ENCODE data around the gene TUBG1.
"Not testable (repeated sequence)": the region's sequence is repeated elsewhere in the genome, so short reads cannot be mapped to it uniquely, and the experiment has no call there.

TUBG1 gene

GRCh38 chr17:42596386-42596785, 13.1 kb upstream of the TUBG1 start:
- no peak overlapping the region for H3K27ac Mint-ChIP-seq

GRCh38 chr17:42598905-42599304, 10.6 kb upstream of the TUBG1 start:
- Mint-ChIP-seq H3K27me3 (ENCODE audit: low read depth) (no peaks in the 10 kb centered on the region), H3K36me3 (ENCODE audit: low read depth) (peaks cover 15% of the 10 kb centered on the region), H3K27ac (no peak overlapping the region), H3K4me1 (ENCODE audit: low read depth) (peaks cover 10% of the 10 kb centered on the region), H3K4me3 (no peak overlapping the region), H3K9me3 (no peaks in the 10 kb centered on the region)

More at GRCh38 chr17:42596386-42596785, 13.1 kb upstream of the TUBG1 start:
- Mint-ChIP-seq H3K9me3 (no peaks in the 10 kb centered on the region), H3K4me1 (ENCODE audit: low read depth) (peaks cover 7% of the 10 kb centered on the region), H3K27me3 (ENCODE audit: low read depth) (no peaks in the 10 kb centered on the region), H3K4me3 (no peak overlapping the region), H3K36me3 (ENCODE audit: low read depth) (peaks cover 15% of the 10 kb centered on the region)

DNA sequence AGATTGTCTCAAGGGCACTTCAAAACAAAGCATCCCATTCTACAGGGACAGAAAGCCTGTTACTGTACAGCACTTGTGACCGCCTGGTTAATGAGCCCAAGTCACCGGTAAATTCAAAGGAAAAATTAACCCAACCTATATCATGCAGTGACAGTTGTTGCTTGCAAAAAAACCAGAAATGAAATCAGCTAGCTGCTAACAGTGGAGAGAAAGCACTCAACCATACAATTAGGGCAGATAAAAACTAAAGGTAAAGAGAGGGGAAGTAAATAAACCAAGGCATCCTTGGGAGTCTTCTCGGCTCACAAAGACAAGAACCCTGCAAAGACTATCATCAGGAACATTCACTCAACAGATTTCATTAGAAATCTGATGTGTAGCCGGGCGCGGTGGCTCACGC, 6.2 kb upstream of the TUBG1 start:
- H3K4me1 Mint-ChIP-seq (ENCODE audit: low read depth), result peaks cover 35% of the 10 kb centered on the region
- H3K27me3 Mint-ChIP-seq (ENCODE audit: low read depth), result no peaks in the 10 kb centered on the region
- no peaks in the 10 kb centered on the region for H3K9me3 Mint-ChIP-seq
- no peak overlapping the region for H3K27ac Mint-ChIP-seq
- H3K36me3 Mint-ChIP-seq (ENCODE audit: low read depth), result peaks cover 20% of the 10 kb centered on the region
- no peak overlapping the region for H3K4me3 Mint-ChIP-seq

DNA sequence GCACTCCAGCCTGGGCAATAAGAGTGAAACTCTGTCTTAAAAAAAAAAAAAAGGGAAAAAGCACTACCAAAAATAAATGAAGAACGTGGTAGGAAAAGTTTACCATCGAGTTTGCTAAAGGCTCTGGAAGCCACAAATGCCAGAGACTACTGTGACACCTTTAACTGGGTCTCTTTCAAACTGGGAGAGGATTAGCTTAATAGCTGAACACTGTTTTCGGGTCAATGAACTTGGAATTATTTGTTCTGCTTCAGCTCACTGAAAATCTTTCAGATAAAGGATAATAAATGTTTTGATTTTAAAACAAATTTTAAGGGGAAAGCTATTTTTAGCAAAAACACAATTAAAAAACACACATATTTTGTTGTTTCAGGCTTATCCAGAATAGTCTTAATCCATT, 1.7 kb upstream of the TUBG1 start:
- no peak overlapping the region for H3K27ac Mint-ChIP-seq
- H3K4me3 Mint-ChIP-seq, result peak overlapping the region; percentile 99
- H3K4me1 Mint-ChIP-seq (ENCODE audit: low read depth), result peaks cover 37% of the 10 kb centered on the region
- H3K27me3 Mint-ChIP-seq (ENCODE audit: low read depth), result no peaks in the 10 kb centered on the region
- no peaks in the 10 kb centered on the region for H3K9me3 Mint-ChIP-seq
- H3K36me3 Mint-ChIP-seq (ENCODE audit: low read depth), result peaks cover 21% of the 10 kb centered on the region

GRCh38 chr17:42608305-42609181, 940 bp upstream of the TUBG1 start:
- no peaks in the 10 kb centered on the region for H3K9me3 Mint-ChIP-seq
- peaks cover 35% of the 10 kb centered on the region for H3K4me1 Mint-ChIP-seq (ENCODE audit: low read depth)
- peak overlapping the region; percentile 99 for H3K4me3 Mint-ChIP-seq
- no peaks in the 10 kb centered on the region for H3K27me3 Mint-ChIP-seq (ENCODE audit: low read depth)
- H3K27ac Mint-ChIP-seq, result peak overlapping the region; percentile 95
- peaks cover 21% of the 10 kb centered on the region for H3K36me3 Mint-ChIP-seq (ENCODE audit: low read depth)

DNA sequence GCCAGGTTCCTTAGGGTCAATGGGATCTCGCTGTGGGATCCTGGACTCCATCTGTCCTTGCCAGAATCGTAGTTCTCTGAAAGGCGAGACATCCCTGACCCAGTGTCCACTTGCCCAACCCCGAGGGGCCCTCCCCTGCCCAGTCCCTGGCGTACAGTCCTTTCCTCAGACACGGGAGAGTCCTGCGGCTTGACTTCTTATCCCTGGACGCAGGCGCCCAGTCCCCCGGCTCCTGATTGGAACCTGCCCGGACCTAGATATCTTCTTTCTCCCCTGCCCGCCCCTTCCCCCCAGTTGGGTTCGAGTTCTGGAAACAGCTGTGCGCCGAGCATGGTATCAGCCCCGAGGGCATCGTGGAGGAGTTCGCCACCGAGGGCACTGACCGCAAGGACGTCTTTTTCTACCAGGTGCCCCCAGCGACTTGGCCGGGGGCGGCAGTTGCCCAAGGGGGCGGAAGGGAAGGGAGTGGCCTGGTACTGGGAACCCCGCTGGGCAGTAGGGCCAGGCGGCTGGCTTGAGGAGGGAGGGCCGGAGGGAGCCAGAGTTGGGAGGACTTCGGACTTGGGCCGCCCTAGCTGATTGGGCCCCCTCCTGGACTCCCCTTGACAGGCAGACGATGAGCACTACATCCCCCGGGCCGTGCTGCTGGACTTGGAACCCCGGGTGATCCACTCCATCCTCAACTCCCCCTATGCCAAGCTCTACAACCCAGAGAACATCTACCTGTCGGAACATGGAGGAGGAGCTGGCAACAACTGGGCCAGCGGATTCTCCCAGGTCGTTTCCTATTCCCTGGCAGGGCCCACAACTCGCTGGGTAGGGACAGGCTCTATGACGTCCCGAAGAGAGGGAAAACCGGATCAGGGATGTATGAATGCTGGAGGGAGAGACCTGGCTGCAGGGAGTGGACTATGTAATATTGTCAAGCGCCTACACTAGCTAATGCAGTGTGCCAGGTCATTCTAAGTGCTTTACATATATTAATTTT, 625 bp downstream of the TUBG1 start:
- Mint-ChIP-seq H3K36me3 (ENCODE audit: low read depth) (peaks cover 27% of the 10 kb centered on the region), H3K4me3 (peak overlapping the region; percentile 99), H3K4me1 (ENCODE audit: low read depth) (peaks cover 24% of the 10 kb centered on the region), H3K27ac (peak overlapping the region; percentile 90)
- not testable (repeated sequence) for H3K27me3 Mint-ChIP-seq (ENCODE audit: low read depth); H3K9me3 Mint-ChIP-seq

GRCh38 chr17:42612013-42612412, 2.5 kb downstream of the TUBG1 start:
- no peak overlapping the region for H3K27ac Mint-ChIP-seq
- no peaks in the 10 kb centered on the region for H3K27me3 Mint-ChIP-seq (ENCODE audit: low read depth)
- H3K4me3 Mint-ChIP-seq, result no peak overlapping the region

DNA sequence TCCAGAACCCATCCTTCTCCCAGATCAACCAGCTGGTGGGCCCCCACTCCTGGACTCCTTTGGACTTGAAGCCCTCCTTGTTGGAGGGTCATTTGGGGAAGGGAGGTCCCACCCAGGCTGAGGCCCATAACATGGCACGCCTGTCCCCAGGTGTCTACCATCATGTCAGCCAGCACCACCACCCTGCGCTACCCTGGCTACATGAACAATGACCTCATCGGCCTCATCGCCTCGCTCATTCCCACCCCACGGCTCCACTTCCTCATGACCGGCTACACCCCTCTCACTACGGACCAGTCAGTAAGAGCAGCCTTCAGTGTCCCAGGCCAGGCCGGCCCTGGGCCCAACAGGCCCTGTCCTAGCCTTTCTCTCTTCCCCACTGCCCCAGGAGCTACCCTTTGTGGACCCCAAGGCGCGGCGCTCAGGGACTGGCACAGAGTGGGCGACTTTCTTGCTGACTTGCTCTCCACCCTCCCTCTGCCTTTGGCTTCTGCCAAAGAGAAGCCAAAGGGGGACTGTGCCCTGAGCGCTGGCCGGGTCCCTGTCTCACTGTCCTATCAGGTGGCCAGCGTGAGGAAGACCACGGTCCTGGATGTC, 4.3 kb downstream of the TUBG1 start:
- Mint-ChIP-seq H3K9me3 (no peaks in the 10 kb centered on the region), H3K4me3 (no peak overlapping the region), H3K27ac (no peak overlapping the region), H3K4me1 (ENCODE audit: low read depth) (peaks cover 12% of the 10 kb centered on the region), H3K36me3 (ENCODE audit: low read depth) (peaks cover 24% of the 10 kb centered on the region), H3K27me3 (ENCODE audit: low read depth) (no peaks in the 10 kb centered on the region)

More at GRCh38 chr17:42612013-42612412, 2.5 kb downstream of the TUBG1 start:
- H3K4me1 Mint-ChIP-seq (ENCODE audit: low read depth), result peaks cover 14% of the 10 kb centered on the region
- peaks cover 28% of the 10 kb centered on the region for H3K36me3 Mint-ChIP-seq (ENCODE audit: low read depth)
- no peaks in the 10 kb centered on the region for H3K9me3 Mint-ChIP-seq

DNA sequence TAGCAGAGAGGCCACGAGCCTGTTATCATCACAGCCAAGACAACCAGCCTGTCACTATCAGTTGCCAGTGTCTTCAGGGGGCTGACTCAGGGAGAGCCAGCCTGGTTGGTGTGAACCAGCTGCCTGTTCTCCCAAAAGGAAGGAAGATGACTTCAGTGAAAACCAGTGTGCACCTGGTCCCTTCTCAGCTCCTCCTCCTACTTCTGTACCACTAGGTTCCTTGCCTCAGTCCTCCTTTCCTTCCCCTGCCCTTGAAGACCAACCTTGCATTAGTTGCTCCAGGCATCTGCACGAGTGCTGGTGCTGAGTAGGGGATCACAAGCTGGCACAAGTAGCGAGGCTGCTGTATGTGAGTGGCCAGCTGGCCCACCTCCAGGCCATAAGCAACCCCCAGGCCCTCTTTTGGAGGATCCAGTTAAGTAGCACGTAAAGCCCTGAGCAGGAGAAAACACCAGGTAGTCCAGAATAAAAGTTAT, 8.5 kb downstream of the TUBG1 start:
- Mint-ChIP-seq H3K36me3 (ENCODE audit: low read depth) (peaks cover 18% of the 10 kb centered on the region), H3K9me3 (no peaks in the 10 kb centered on the region), H3K27me3 (ENCODE audit: low read depth) (no peaks in the 10 kb centered on the region), H3K27ac (no peak overlapping the region), H3K4me3 (no peak overlapping the region), H3K4me1 (ENCODE audit: low read depth) (peaks cover 13% of the 10 kb centered on the region)

GRCh38 chr17:42618442-42619150, 9.1 kb downstream of the TUBG1 start:
- Mint-ChIP-seq H3K36me3 (ENCODE audit: low read depth) (peaks cover 17% of the 10 kb centered on the region), H3K4me3 (no peak overlapping the region), H3K27me3 (ENCODE audit: low read depth) (no peaks in the 10 kb centered on the region), H3K4me1 (ENCODE audit: low read depth) (peaks cover 13% of the 10 kb centered on the region), H3K27ac (peak overlapping the region; percentile 6), H3K9me3 (no peaks in the 10 kb centered on the region)

DNA sequence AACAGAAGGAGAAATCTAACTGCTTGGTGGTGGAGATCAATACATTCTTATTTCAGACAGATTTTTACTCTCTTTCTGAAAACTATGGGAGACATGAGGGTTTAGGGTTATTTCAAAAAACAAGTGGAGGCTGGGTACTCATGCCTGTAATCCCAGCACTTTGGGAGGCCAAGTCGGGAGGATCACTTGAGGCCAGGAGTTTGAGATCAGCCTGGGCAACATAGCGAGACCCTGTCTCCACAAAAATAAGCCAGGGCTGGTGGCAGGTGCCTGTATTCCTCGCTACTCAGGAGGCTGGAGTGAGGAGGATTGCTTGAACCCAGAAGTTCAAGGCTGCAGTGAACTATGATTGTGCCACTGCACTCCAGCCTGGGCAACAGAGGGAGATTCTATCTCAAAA, 12.5 kb downstream of the TUBG1 start:
- H3K27me3 Mint-ChIP-seq (ENCODE audit: low read depth); H3K4me3 Mint-ChIP-seq; H3K36me3 Mint-ChIP-seq (ENCODE audit: low read depth); H3K27ac Mint-ChIP-seq; H3K9me3 Mint-ChIP-seq: not testable (repeated sequence)
- H3K4me1 Mint-ChIP-seq (ENCODE audit: low read depth), result peaks cover 13% of the 10 kb centered on the region

- Mint-ChIP-seq H3K27me3 (ENCODE audit: low read depth) (no peaks in the 10 kb centered on the region), H3K36me3 (ENCODE audit: low read depth) (no peaks in the 10 kb centered on the region), H3K4me1 (ENCODE audit: low read depth) (peaks cover 9% of the 10 kb centered on the region), H3K4me3 (no peak overlapping the region), H3K27ac (no peak overlapping the region), H3K9me3 (no peaks in the 10 kb centered on the region)
Measured at GRCh38 chr17:42623271-42623670, 13.8 kb downstream of the TUBG1 start.

GRCh38 chr17:42623732-42624596, 14.5 kb downstream of the TUBG1 start:
- H3K4me1 Mint-ChIP-seq (ENCODE audit: low read depth), result peaks cover 3% of the 10 kb centered on the region
- no peak overlapping the region for H3K4me3 Mint-ChIP-seq
- H3K27me3 Mint-ChIP-seq (ENCODE audit: low read depth), result no peaks in the 10 kb centered on the region
- no peak overlapping the region for H3K27ac Mint-ChIP-seq
- no peaks in the 10 kb centered on the region for H3K36me3 Mint-ChIP-seq (ENCODE audit: low read depth)
- H3K9me3 Mint-ChIP-seq, result no peaks in the 10 kb centered on the region

Measured in T-helper 1 cell treated with Interleukin-12 subunit alpha and Interleukin-12 subunit beta and Interleukin-4 antibody, amounts not matched to agents 30 μg/mL and 1 μg/mL, for 36 hours (primary cell).